Eye (tissue), 1 donor: ENCODE results near the gene HPGD.
"Not testable (repeated sequence)": the region's sequence is repeated elsewhere in the genome, so short reads cannot be mapped to it uniquely, and the experiment has no call there.

Experiments
- DNase-seq: peaks from one replicate; pipeline ENCODE4 v3.0.0-alpha.2; 2015

HPGD gene

GRCh38 chr4:174524242-174524641, 2.0 kb upstream of the HPGD start:
- no peak for DNase-seq

- DNase-seq: no peak
These were observed 871 bp upstream of the HPGD start for GRCh38 chr4:174523025-174523693.

GRCh38 chr4:174521800-174522182, 497 bp downstream of the HPGD start:
- DNase-seq: peak; percentile 60

- DNase-seq: no peak
These were observed 1.6 kb downstream of the HPGD start for GRCh38 chr4:174520660-174521059.

- DNase-seq: no peak
These were observed 4.5 kb downstream of the HPGD start for GRCh38 chr4:174517502-174518445.

- DNase-seq: no peak
These were observed 5.5 kb downstream of the HPGD start for GRCh38 chr4:174516794-174517193.

- DNase-seq: no peak
These were observed 5.9 kb downstream of the HPGD start for GRCh38 chr4:174516345-174516744.

GRCh38 chr4:174512745-174513144, 9.5 kb downstream of the HPGD start:
- no peak for DNase-seq

GRCh38 chr4:174505892-174506291, 16.4 kb downstream of the HPGD start:
- no peak for DNase-seq

- DNase-seq: no peak
These were observed 17.3 kb downstream of the HPGD start for GRCh38 chr4:174505007-174505406.

- no peak for DNase-seq
These were observed 19.1 kb downstream of the HPGD start for GRCh38 chr4:174503079-174503715.

- DNase-seq: no peak
These were observed 25.5 kb downstream of the HPGD start for GRCh38 chr4:174496631-174497432.

- DNase-seq: no peak
These were observed 26.7 kb downstream of the HPGD start for GRCh38 chr4:174495626-174496025.

- no peak for DNase-seq
These were observed 27.6 kb downstream of the HPGD start for GRCh38 chr4:174494726-174495125.

GRCh38 chr4:174494146-174494545, 28.1 kb downstream of the HPGD start:
- no peak for DNase-seq

- no peak for DNase-seq
These were observed 31.8 kb downstream of the HPGD start for GRCh38 chr4:174490451-174490961.

GRCh38 chr4:174488368-174488767, 33.9 kb downstream of the HPGD start:
- not testable (repeated sequence) for DNase-seq

- DNase-seq: no peak
These were observed 37.3 kb downstream of the HPGD start for GRCh38 chr4:174485025-174485424.

GRCh38 chr4:174483792-174484191, 38.5 kb downstream of the HPGD start:
- peak; percentile 43 for DNase-seq

- no peak for DNase-seq
These were observed 43.1 kb downstream of the HPGD start for GRCh38 chr4:174479140-174479539.

GRCh38 chr4:174475528-174475927, 46.8 kb downstream of the HPGD start:
- no peak for DNase-seq

GRCh38 chr4:174474457-174475075, 47.7 kb downstream of the HPGD start:
- DNase-seq: no peak
